ENCODE data around the gene EXOSC1.
"Not testable (repeated sequence)": the region's sequence is repeated elsewhere in the genome, so short reads cannot be mapped to it uniquely, and the experiment has no call there.

EXOSC1 gene

GRCh38 chr10:97407211-97407951, 38.4 kb downstream of the EXOSC1 start:
- peak; percentile 82 to 85 for DNase-seq

GRCh38 chr10:97406483-97406882, 39.3 kb downstream of the EXOSC1 start:
- not testable (repeated sequence) for DNase-seq

- no peak for DNase-seq
These were observed 39.7 kb downstream of the EXOSC1 start for GRCh38 chr10:97406064-97406463.

GRCh38 chr10:97404044-97404443, 41.8 kb downstream of the EXOSC1 start:
- DNase-seq, result no peak

GRCh38 chr10:97401455-97401919, 44.3 kb downstream of the EXOSC1 start:
- DNase-seq, result no peak

GRCh38 chr10:97400665-97401454, 44.9 kb downstream of the EXOSC1 start, which contains the start of gene RRP12:
Gene RRP12, minus strand, starts transcription at chr10:97401340. Its CDS starts 109 bp downstream, at chr10:97401231.
- peak; percentile 81 to 83 for DNase-seq

- peak; percentile 46 to 56 for DNase-seq
These were observed 45.8 kb downstream of the EXOSC1 start for GRCh38 chr10:97399843-97400545.

- no peak for DNase-seq
These were observed 49.8 kb downstream of the EXOSC1 start for GRCh38 chr10:97396056-97396455.

- DNase-seq, result no peak
These were observed 52.7 kb downstream of the EXOSC1 start for GRCh38 chr10:97393034-97393573.

- DNase-seq, result no peak
These were observed 55.7 kb downstream of the EXOSC1 start for GRCh38 chr10:97390091-97390490.

GRCh38 chr10:97388152-97388551, 57.7 kb downstream of the EXOSC1 start:
- DNase-seq, result no peak

Measured in activated T-cell treated with anti-CD3 and anti-CD28 coated beads, Interleukin-2, amount 50 U/mL, for 48 hours (primary cell).